Endothelial cell of umbilical vein (primary cell): ENCODE data around the gene ST6GALNAC2. TPM values are rescaled to one million over a fixed set of nuclear protein-coding genes. Genes with fewer than 3 reads are reported as not detected.

Source experiments
- BruUV-seq: library from RNA; stranded (reverse); fragments of 400-500 nt; replicated peaks from 2 replicates; lab custom pipeline; 2021; lab: Mats Ljungman, UMichigan
- CTCF ChIA-PET: fragments of 300-600, 350-600 bp; sonication (Branson Sonifier 250); formaldehyde crosslinking; loops from one replicate; lab custom pipeline; 2021; ENCODE audit warnings: antibody characterized with exemption, inconsistent platforms; lab: Charles Lee
- POLR2A ChIA-PET: fragments of 300-600, 350-600 bp; sonication (Branson Sonifier 250); formaldehyde crosslinking; loops from one replicate; lab custom pipeline; 2021; ENCODE audit warnings: antibody characterized with exemption, inconsistent platforms; lab: Charles Lee
- DNase-seq: peaks from one replicate; pipeline ENCODE4 v3.0.0-alpha.2; 2011; ENCODE audit warnings: low read depth, low spot score
- FAIRE-seq: peaks from 2 replicates; lab custom pipeline; 2011; peaks lifted over from hg19 to GRCh38; lab: Jason Lieb, UNC
- H2AFZ ChIP-seq: 2 replicates; pipeline ENCODE4 v1.6.0; 2012; ENCODE audit warnings: low read depth, low read length, control low read depth, inconsistent platforms
- H3K27ac ChIP-seq: 2 replicates; pipeline ENCODE4 v1.5.1; 2011; ENCODE audit warnings: low read depth, mild to moderate bottlenecking, control low read depth, low read length, moderate library complexity; ENCODE audit not compliant: insufficient read depth
- H3K27me3 ChIP-seq, 2 experiments: 2 replicates each; pipeline versions ENCODE4 v1.6.0 to v1.6.1; 2011; ENCODE audit warnings: low read length in 2 of 2, mixed read lengths in 1 of 2; ENCODE audit not compliant: control insufficient read depth in 2 of 2, insufficient read depth in 2 of 2
- H3K36me3 ChIP-seq, 2 experiments: 2 replicates in 1 of 2; 3 replicates in 1 of 2; pipeline ENCODE4 v1.5.1; 2011; ENCODE audit warnings: low read length in 2 of 2, mild to moderate bottlenecking in 1 of 2, moderate library complexity in 1 of 2; ENCODE audit not compliant: control insufficient read depth in 2 of 2, insufficient read depth in 2 of 2; ENCODE audit errors: extremely low read depth in 1 of 2
- H3K4me1 ChIP-seq: 3 replicates; pipeline ENCODE4 v1.5.1; 2011; ENCODE audit warnings: mild to moderate bottlenecking, low read length; ENCODE audit not compliant: control insufficient read depth, insufficient read depth; ENCODE audit errors: extremely low read depth
- H3K4me2 ChIP-seq: 2 replicates; pipeline ENCODE4 v1.6.1; 2011; ENCODE audit warnings: low read length, control low read depth, mixed read lengths; ENCODE audit not compliant: insufficient read depth
- H3K4me3 ChIP-seq, 3 experiments: fragments of 200-600 bp in 1 of 3; sonication (generic), shearing (Covaris generic) in 1 of 3; replicated peaks in 1 of 3; 2 replicates each; pipeline ENCODE4 v1.5.1; 2011 to 2016; ENCODE audit warnings: control low read depth in 3 of 3, low read length in 3 of 3, mild to moderate bottlenecking in 2 of 3, inconsistent platforms in 1 of 3, low read depth in 1 of 3, moderate library complexity in 1 of 3; ENCODE audit not compliant: insufficient read depth in 1 of 3
- H3K79me2 ChIP-seq: 2 replicates; pipeline ENCODE4 v1.6.0; 2012; ENCODE audit warnings: low read length, inconsistent platforms; ENCODE audit not compliant: control insufficient read depth, insufficient read depth
- H3K9ac ChIP-seq: replicated peaks from 2 replicates; pipeline ENCODE3; 2011; ENCODE audit warnings: low read length, control low read depth; ENCODE audit not compliant: insufficient read depth; ENCODE audit errors: extremely low read depth
- H3K9me1 ChIP-seq: replicated peaks from 3 replicates; pipeline ENCODE4 v1.6.0; 2011; ENCODE audit warnings: mild to moderate bottlenecking, low read length; ENCODE audit not compliant: control insufficient read depth, insufficient read depth; ENCODE audit errors: extremely low read depth
- H3K9me3 ChIP-seq: replicated peaks from 2 replicates; pipeline ENCODE4 v1.5.1; 2012; ENCODE audit warnings: low read length, inconsistent platforms; ENCODE audit not compliant: control insufficient read depth, insufficient read depth
- H4K20me1 ChIP-seq: replicated peaks from 2 replicates; pipeline ENCODE3; 2011; ENCODE audit warnings: mild to moderate bottlenecking, low read length; ENCODE audit not compliant: control insufficient read depth, insufficient read depth; ENCODE audit errors: extremely low read depth
- EZH2 ChIP-seq: IDR thresholded peaks from 2 replicates; pipeline ENCODE4 v1.6.1; 2012; ENCODE audit warnings: borderline replicate concordance, low read depth, mild to moderate bottlenecking, moderate library complexity, low read length, inconsistent platforms; ENCODE audit not compliant: severe bottlenecking
- FOS ChIP-seq: IDR thresholded peaks from 2 replicates; pipeline ENCODE4 v1.6.1; 2011; ENCODE audit warnings: mild to moderate bottlenecking, low read length, moderate library complexity, borderline replicate concordance; ENCODE audit not compliant: insufficient read depth
- GATA2 ChIP-seq: IDR thresholded peaks from 2 replicates; pipeline ENCODE4 v1.7.0; 2011; ENCODE audit warnings: low read depth, mild to moderate bottlenecking, moderate library complexity, mixed read lengths, low read length; ENCODE audit not compliant: insufficient read length, insufficient read depth
- JUN ChIP-seq: IDR thresholded peaks from 2 replicates; pipeline ENCODE4 v1.6.1; 2011; ENCODE audit warnings: borderline replicate concordance, low read depth; ENCODE audit not compliant: insufficient read length, insufficient read depth
- MYC ChIP-seq: IDR thresholded peaks from one replicate; pipeline ENCODE4 v1.6.1; 2011; ENCODE audit warnings: mild to moderate bottlenecking, low read depth, low read length
- POLR2A ChIP-seq: IDR thresholded peaks from 2 replicates; pipeline ENCODE4 v1.6.1; 2012; ENCODE audit warnings: low read depth, mild to moderate bottlenecking, control low read depth, low read length
- POLR2AphosphoS5 ChIP-seq: IDR thresholded peaks from 2 replicates; pipeline ENCODE4 v1.6.1; 2012; ENCODE audit warnings: low read depth, mild to moderate bottlenecking, control low read depth, low read length, moderate library complexity; ENCODE audit not compliant: insufficient read depth
- dilution Hi-C: fragments of 300-500 bp; cut with MboI; formaldehyde crosslinking; loops from one replicate; pipeline ENCODE4 v1.15.0; 2019; ENCODE audit warnings: low sequenced_read_pairs; ENCODE audit not compliant: extremely low pct_ligation_motif_present
- intact Hi-C: fragments of 100-400 bp; cut with micrococcal nuclease; formaldehyde crosslinking; loops from one replicate; pipeline ENCODE4 v1.10.0; 2022
- polyA plus RNA-seq, 4 experiments: library from polyadenylated mRNA; depleted of rRNA in 3 of 4; stranded (reverse) in 3 of 4; unstranded in 1 of 4; fragments of >200 nt; gene quantifications; 2 replicates each; pipeline versions ENCODE4 v1.2.1 to v1.2.3, GENCODE V29; 2011 to 2012; ENCODE audit warnings: missing spikeins in 1 of 4
- total RNA-seq: library from RNA; stranded (reverse); gene quantifications from 2 replicates; pipeline ENCODE4 v1.2.3, GENCODE V29; 2021
- TF ChIP-seq, protein P1 (sequence below): IDR thresholded peaks from 2 replicates; pipeline ENCODE4 v1.6.1; 2011; ENCODE audit not compliant: insufficient read depth, insufficient read length
- TF ChIP-seq, protein P2 (sequence below), 2 donors: IDR thresholded peaks; 1 replicate in 1 of 2; 2 replicates in 1 of 2; pipeline ENCODE4 v1.5.1; 2011; ENCODE audit warnings: low read length in 2 of 2, mild to moderate bottlenecking in 2 of 2, moderate library complexity in 2 of 2, control low read depth in 1 of 2, inconsistent platforms in 1 of 2, low read depth in 1 of 2; ENCODE audit not compliant: insufficient read depth in 1 of 2; ENCODE audit errors: extremely low read depth in 1 of 2

ST6GALNAC2 gene
- total and polyA plus RNA-seq, 2 donors (not counting 3 experiments of a cell fraction or from before 2014, with no cell fraction given) = 0.59 to 1.7 TPM

DNA sequence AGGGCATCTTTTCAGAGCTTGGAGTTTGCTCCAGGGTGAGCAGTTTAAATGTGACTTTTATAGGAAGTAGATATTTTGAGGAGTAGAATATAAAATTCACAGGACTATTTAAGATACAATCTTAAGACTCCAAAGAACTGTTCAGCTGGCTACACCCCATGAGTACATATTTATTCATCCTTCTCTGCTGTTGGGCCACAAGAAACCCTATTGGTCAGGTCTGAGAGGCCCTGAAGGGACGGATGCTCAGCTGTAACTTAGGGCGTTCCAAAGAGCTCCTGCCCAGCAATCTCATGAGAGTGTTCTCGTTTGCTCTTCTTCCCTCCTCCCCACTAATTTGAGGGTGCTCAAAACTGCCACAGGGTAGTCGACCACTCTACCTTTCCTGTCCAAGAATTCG lies 7.3 kb downstream of the ST6GALNAC2 start:
- CTCF ChIA-PET = interaction anchor here (1.6 to 1.7 kb wide), 2 partner anchors 21 to 110 kb away, joined by 3 to 8 read pairs; no protein-coding TSS in a partner anchor
- Histone ChIP-seq H3K27ac (no peak overlapping the region), H4K20me1 (no peaks in the 10 kb centered on the region), H3K27me3 (no peaks in the 10 kb centered on the region), H3K4me3 (no peak overlapping the region), H3K4me2 (no peak overlapping the region), H3K79me2 (no peaks in the 10 kb centered on the region), H2AFZ (no peak overlapping the region), H3K4me1 (no peaks in the 10 kb centered on the region), H3K9me3 (no peaks in the 10 kb centered on the region), H3K36me3 (no peaks in the 10 kb centered on the region), H3K9ac (no peak overlapping the region), H3K9me1 (no peaks in the 10 kb centered on the region)
- TF ChIP-seq EZH2 (no peak), FOS (no peak), GATA2 (no peak), POLR2A (no peak), JUN (no peak), MYC (no peak), POLR2AphosphoS5 (no peak)
- TF ChIP-seq, protein P1, sequence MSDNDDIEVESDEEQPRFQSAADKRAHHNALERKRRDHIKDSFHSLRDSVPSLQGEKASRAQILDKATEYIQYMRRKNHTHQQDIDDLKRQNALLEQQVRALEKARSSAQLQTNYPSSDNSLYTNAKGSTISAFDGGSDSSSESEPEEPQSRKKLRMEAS = no peak
- TF ChIP-seq, protein P2, sequence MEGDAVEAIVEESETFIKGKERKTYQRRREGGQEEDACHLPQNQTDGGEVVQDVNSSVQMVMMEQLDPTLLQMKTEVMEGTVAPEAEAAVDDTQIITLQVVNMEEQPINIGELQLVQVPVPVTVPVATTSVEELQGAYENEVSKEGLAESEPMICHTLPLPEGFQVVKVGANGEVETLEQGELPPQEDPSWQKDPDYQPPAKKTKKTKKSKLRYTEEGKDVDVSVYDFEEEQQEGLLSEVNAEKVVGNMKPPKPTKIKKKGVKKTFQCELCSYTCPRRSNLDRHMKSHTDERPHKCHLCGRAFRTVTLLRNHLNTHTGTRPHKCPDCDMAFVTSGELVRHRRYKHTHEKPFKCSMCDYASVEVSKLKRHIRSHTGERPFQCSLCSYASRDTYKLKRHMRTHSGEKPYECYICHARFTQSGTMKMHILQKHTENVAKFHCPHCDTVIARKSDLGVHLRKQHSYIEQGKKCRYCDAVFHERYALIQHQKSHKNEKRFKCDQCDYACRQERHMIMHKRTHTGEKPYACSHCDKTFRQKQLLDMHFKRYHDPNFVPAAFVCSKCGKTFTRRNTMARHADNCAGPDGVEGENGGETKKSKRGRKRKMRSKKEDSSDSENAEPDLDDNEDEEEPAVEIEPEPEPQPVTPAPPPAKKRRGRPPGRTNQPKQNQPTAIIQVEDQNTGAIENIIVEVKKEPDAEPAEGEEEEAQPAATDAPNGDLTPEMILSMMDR (IDR thresholded peaks at IDR 0.05; ENCODE audit: extremely low read depth in 1 of 2, insufficient read depth in 1 of 2, low read depth in 1 of 2, low read length in 2 of 2) = no peak
- FAIRE-seq (no peak), DNase-seq (no peak)
- POLR2A ChIA-PET = no interaction called here
- dilution Hi-C loops = no loop called here
- intact Hi-C loops = no loop called here
- no TSS peak for BruUV-seq
